Mesenchymal stem cell (in vitro differentiated cells and primary cell): ENCODE measurements around the gene UNC5C.

Experiments
- DNase-seq: peaks from one replicate; pipeline ENCODE4 v3.0.0-alpha.2; 2013
- H2AFZ ChIP-seq: one replicate; pipeline ENCODE4 v1.6.1; 2013; ENCODE audit warnings: low read depth, mild to moderate bottlenecking, control low read depth, inconsistent platforms, low read length, moderate library complexity
- H2AK5ac ChIP-seq: 2 replicates; pipeline ENCODE4 v1.6.1; 2013; ENCODE audit warnings: low read length, moderate library complexity, mild to moderate bottlenecking, inconsistent platforms; ENCODE audit not compliant: severe bottlenecking
- H2BK120ac ChIP-seq: one replicate; pipeline ENCODE4 v1.6.1; 2013; ENCODE audit warnings: low read depth, mild to moderate bottlenecking, inconsistent platforms, low read length, moderate library complexity
- H2BK12ac ChIP-seq, 2 experiments: one replicate each; pipeline ENCODE4 v1.6.1; 2013; ENCODE audit warnings: inconsistent platforms in 2 of 2, low read length in 2 of 2, mild to moderate bottlenecking in 2 of 2, moderate library complexity in 2 of 2, control low read depth in 1 of 2
- H2BK15ac ChIP-seq: one replicate; pipeline ENCODE4 v1.6.1; 2013; ENCODE audit warnings: mild to moderate bottlenecking, low read depth, inconsistent platforms; ENCODE audit not compliant: poor library complexity, severe bottlenecking
- H2BK5ac ChIP-seq: 2 replicates; pipeline ENCODE4 v1.6.1; 2013; ENCODE audit warnings: low read depth, mild to moderate bottlenecking, low read length, control low read depth, inconsistent platforms; ENCODE audit not compliant: poor library complexity, severe bottlenecking
- H3K14ac ChIP-seq, 2 experiments: one replicate each; pipeline ENCODE4 v1.6.1; 2013; ENCODE audit warnings: inconsistent platforms in 2 of 2, low read length in 2 of 2, control low read depth in 1 of 2, mild to moderate bottlenecking in 1 of 2, moderate library complexity in 1 of 2
- H3K18ac ChIP-seq, 2 experiments: one replicate each; pipeline ENCODE4 v1.6.1; 2013; ENCODE audit warnings: inconsistent platforms in 2 of 2, low read length in 2 of 2, control low read depth in 1 of 2, low read depth in 1 of 2, mild to moderate bottlenecking in 1 of 2
- H3K23ac ChIP-seq, 2 experiments: one replicate each; pipeline ENCODE4 v1.6.1; 2013; ENCODE audit warnings: inconsistent platforms in 2 of 2, low read length in 2 of 2, mild to moderate bottlenecking in 2 of 2, moderate library complexity in 2 of 2, control low read depth in 1 of 2
- H3K27ac ChIP-seq: 2 replicates; pipeline ENCODE4 v1.5.1; 2013; ENCODE audit warnings: mild to moderate bottlenecking, moderate library complexity, low read length, control low read depth, inconsistent platforms; ENCODE audit not compliant: poor library complexity, severe bottlenecking
- H3K27me3 ChIP-seq, 2 experiments: 2 replicates each; pipeline versions ENCODE4 v1.6.1 to v1.7.0; 2013; ENCODE audit warnings: low read length in 2 of 2, mild to moderate bottlenecking in 2 of 2, moderate library complexity in 2 of 2, control low read depth in 1 of 2, inconsistent platforms in 1 of 2; ENCODE audit not compliant: control insufficient read depth in 1 of 2, insufficient read depth in 1 of 2
- H3K36me3 ChIP-seq, 2 experiments: 2 replicates each; pipeline versions ENCODE4 v1.6.1 to v1.7.0; 2013; ENCODE audit warnings: low read length in 2 of 2, control low read depth in 1 of 2, inconsistent platforms in 1 of 2, low read depth in 1 of 2, mild to moderate bottlenecking in 1 of 2; ENCODE audit not compliant: insufficient read depth in 2 of 2, control insufficient read depth in 1 of 2
- H3K4ac ChIP-seq, 2 experiments: one replicate each; pipeline ENCODE4 v1.6.1; 2013; ENCODE audit warnings: inconsistent platforms in 2 of 2, low read length in 2 of 2, mild to moderate bottlenecking in 2 of 2, moderate library complexity in 2 of 2, control low read depth in 1 of 2, low read depth in 1 of 2
- H3K4me1 ChIP-seq: 2 replicates; pipeline ENCODE4 v1.6.1; 2013; ENCODE audit warnings: low read depth, low read length, control low read depth; ENCODE audit not compliant: control insufficient read depth, insufficient read depth
- H3K4me2 ChIP-seq: 2 replicates; pipeline ENCODE4 v1.6.1; 2013; ENCODE audit warnings: low read length, mild to moderate bottlenecking, inconsistent platforms; ENCODE audit not compliant: poor library complexity, severe bottlenecking
- H3K4me3 ChIP-seq, 2 experiments: 2 replicates each; pipeline versions ENCODE4 v1.5.1 to v1.7.0; 2013; ENCODE audit warnings: low read length in 2 of 2, mild to moderate bottlenecking in 2 of 2, control low read depth in 1 of 2, low read depth in 1 of 2; ENCODE audit not compliant: insufficient read depth in 1 of 2
- H3K79me1 ChIP-seq: replicated peaks from 2 replicates; pipeline ENCODE4 v1.6.1; 2013; ENCODE audit warnings: mild to moderate bottlenecking, control low read depth, low read length, inconsistent platforms; ENCODE audit not compliant: poor library complexity, severe bottlenecking
- H3K9ac ChIP-seq: 2 replicates; pipeline ENCODE4 v1.7.0; 2013; ENCODE audit warnings: mild to moderate bottlenecking, low read length, moderate library complexity
- H3K9me3 ChIP-seq: 2 replicates; pipeline ENCODE4 v1.7.0; 2013; ENCODE audit warnings: mild to moderate bottlenecking, low read length; ENCODE audit not compliant: control insufficient read depth
- H4K8ac ChIP-seq: one replicate; pipeline ENCODE4 v1.6.1; 2013; ENCODE audit warnings: inconsistent platforms, mild to moderate bottlenecking, low read length, moderate library complexity
- H4K91ac ChIP-seq: one replicate; pipeline ENCODE4 v1.6.1; 2013; ENCODE audit warnings: mild to moderate bottlenecking, low read length, inconsistent platforms
- WGBS: methylation state at CpG from one replicate; pipeline ENCODE4 v1.1.7; 2013; ENCODE audit warnings: mixed read lengths; 5-methylcytosine and 5-hydroxymethylcytosine counted together

UNC5C gene

GRCh38 chr4:95446173-95446572 lies 102.6 kb downstream of the UNC5C start:
- no peak overlapping the region for H3K9ac ChIP-seq
- 100% methylated on average over 2 of the region's 4 CpGs for WGBS
- DNase-seq = no peak

GRCh38 chr4:95445251-95445650 lies 103.5 kb downstream of the UNC5C start:
- Histone ChIP-seq H4K91ac (no peak overlapping the region), H3K4ac (no peak overlapping the region), H2BK5ac (no peak overlapping the region), H3K9ac (no peak overlapping the region), H2AK5ac (no peak overlapping the region), H3K18ac (no peak overlapping the region), H2BK15ac (no peak overlapping the region), H3K4me2 (no peak overlapping the region), H3K27me3 (no peaks in the 10 kb centered on the region), H3K14ac (no peak overlapping the region), H3K36me3 (no peaks in the 10 kb centered on the region), H3K4me3 (no peak overlapping the region), H2BK120ac (no peak overlapping the region), H3K27ac (no peak overlapping the region), H4K8ac (no peak overlapping the region), H3K4me1 (no peaks in the 10 kb centered on the region), H3K9me3 (no peaks in the 10 kb centered on the region), H2BK12ac (no peak overlapping the region), H3K79me1 (no peaks in the 10 kb centered on the region), H2AFZ (no peak overlapping the region), H3K23ac (no peak overlapping the region)
- WGBS = 95% methylated on average over 2 of the region's 5 CpGs
- no peak for DNase-seq

More at GRCh38 chr4:95446173-95446572, 102.6 kb downstream of the UNC5C start:
- Histone ChIP-seq H3K9me3 (no peaks in the 10 kb centered on the region), H3K4me1 (no peaks in the 10 kb centered on the region), H2BK12ac (no peak overlapping the region), H4K8ac (no peak overlapping the region), H3K4me2 (no peak overlapping the region), H3K4ac (no peak overlapping the region), H3K27ac (no peak overlapping the region), H2BK15ac (no peak overlapping the region), H3K36me3 (no peaks in the 10 kb centered on the region), H2AFZ (no peak overlapping the region), H3K27me3 (no peaks in the 10 kb centered on the region), H3K23ac (no peak overlapping the region), H3K79me1 (no peaks in the 10 kb centered on the region), H2BK120ac (no peak overlapping the region), H3K18ac (no peak overlapping the region), H2BK5ac (no peak overlapping the region), H3K14ac (no peak overlapping the region), H2AK5ac (no peak overlapping the region), H3K4me3 (no peak overlapping the region), H4K91ac (no peak overlapping the region)

- 100% methylated on average over 1 of the region's 5 CpGs for WGBS
- Histone ChIP-seq H2BK15ac (no peak overlapping the region), H2AK5ac (no peak overlapping the region), H4K91ac (no peak overlapping the region), H4K8ac (no peak overlapping the region), H2AFZ (no peak overlapping the region), H3K79me1 (no peaks in the 10 kb centered on the region), H2BK120ac (no peak overlapping the region), H3K27ac (no peak overlapping the region), H3K14ac (no peak overlapping the region), H3K4ac (no peak overlapping the region), H3K36me3 (no peaks in the 10 kb centered on the region), H3K27me3 (no peaks in the 10 kb centered on the region), H3K4me1 (no peaks in the 10 kb centered on the region), H3K18ac (no peak overlapping the region), H3K4me3 (no peak overlapping the region), H3K9me3 (no peaks in the 10 kb centered on the region), H3K23ac (no peak overlapping the region), H3K4me2 (no peak overlapping the region), H2BK5ac (no peak overlapping the region), H3K9ac (no peak overlapping the region), H2BK12ac (no peak overlapping the region)
- DNase-seq = no peak
These were observed 104.0 kb downstream of the UNC5C start for GRCh38 chr4:95444812-95445211.

- no peak overlapping the region for H2BK120ac ChIP-seq
- no peak overlapping the region for H3K9ac ChIP-seq
- H2AFZ ChIP-seq = no peak overlapping the region
- no peaks in the 10 kb centered on the region for H3K36me3 ChIP-seq
- H3K4me2 ChIP-seq = no peak overlapping the region
- no peak overlapping the region for H3K14ac ChIP-seq
- H4K91ac ChIP-seq = no peak overlapping the region
- H3K18ac ChIP-seq = no peak overlapping the region
- H2BK5ac ChIP-seq = no peak overlapping the region
- H2BK15ac ChIP-seq = no peak overlapping the region
- no peaks in the 10 kb centered on the region for H3K79me1 ChIP-seq
- H3K23ac ChIP-seq = no peak overlapping the region
- no peak for DNase-seq
- no peak overlapping the region for H2BK12ac ChIP-seq
- H3K4ac ChIP-seq = no peak overlapping the region
- no peak overlapping the region for H3K27ac ChIP-seq
- no peak overlapping the region for H3K4me3 ChIP-seq
- no peak overlapping the region for H2AK5ac ChIP-seq
- no peaks in the 10 kb centered on the region for H3K27me3 ChIP-seq
- H3K4me1 ChIP-seq = no peaks in the 10 kb centered on the region
- no peak overlapping the region for H4K8ac ChIP-seq
- no peaks in the 10 kb centered on the region for H3K9me3 ChIP-seq
- WGBS = 85% methylated on average over 4 of the region's 4 CpGs
These were observed 108.9 kb downstream of the UNC5C start for GRCh38 chr4:95439896-95440295.
